ENCODE results near the gene CYP19A1.

DNA sequence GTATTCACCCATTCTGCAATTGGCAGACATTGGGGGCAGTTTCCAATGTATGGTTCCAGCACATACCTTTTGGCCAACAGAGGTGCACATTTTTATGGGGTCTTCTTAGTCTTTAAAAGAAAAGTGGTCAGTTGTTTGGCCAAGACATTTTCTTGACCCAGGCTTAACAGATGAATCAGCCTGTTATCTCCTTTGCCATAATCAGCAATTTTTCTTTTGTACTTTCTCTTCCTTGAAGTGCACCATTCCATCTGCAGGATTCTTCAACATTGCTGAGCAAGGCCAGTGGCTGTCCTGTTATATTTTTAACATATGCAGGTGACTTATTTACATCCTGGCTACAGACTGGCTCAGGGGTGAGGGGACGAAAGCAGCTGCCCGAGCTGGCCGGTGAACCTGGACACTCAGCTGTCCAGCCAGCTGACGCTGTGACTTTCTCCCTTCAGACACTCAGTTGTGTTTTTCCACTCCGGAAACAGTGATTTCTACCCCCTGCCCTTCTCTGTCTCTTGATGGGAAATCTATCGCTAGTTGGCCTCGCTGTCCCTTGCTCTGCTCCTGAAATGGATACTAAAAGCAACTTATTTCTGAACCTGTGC is 147.2 kb downstream of the CYP19A1 start:
- TF ChIP-seq POLR2A (IDR thresholded peaks at IDR 0.05; ENCODE audit: low read length) (no peak), GATA1 (IDR thresholded peaks at IDR 0.05; ENCODE audit: low read depth, low read length) (no peak)

All from erythroblast (primary cell).